Dermis microvascular lymphatic vessel endothelial cell (primary cell): Measurements from ENCODE around the gene GPSM1. TPM values are rescaled to one million over a fixed set of nuclear protein-coding genes. Genes with fewer than 3 reads are reported as not detected.

Experiments
- DNase-seq, 2 donors: peaks; one replicate each; pipeline versions ENCODE4 v3.0.0 to v3.0.0-alpha.2; 2010; ENCODE audit warnings: low read depth in 2 of 2
- total RNA-seq: library from RNA; depleted of rRNA; stranded (reverse); fragments of >200 nt; gene quantifications from 2 replicates; pipeline ENCODE4 v1.2.1, GENCODE V29; 2014

The GPSM1 gene
- total RNA-seq, 1 donor from 2014 or later = 16.2 TPM

GRCh38 chr9:136373300-136374182 is 46.2 kb downstream of the GPSM1 start, which contains the start of gene CARD9:
CARD9 (minus strand) TSS chr9:136373669; CDS start chr9:136372078, 1,591 bp downstream.
- DNase-seq = no peak

GRCh38 chr9:136374183-136374575 is 46.8 kb downstream of the GPSM1 start:
- no peak for DNase-seq

GRCh38 chr9:136375096-136375495 is 47.8 kb downstream of the GPSM1 start:
- no peak for DNase-seq

- no peak for DNase-seq
These were observed 49.1 kb downstream of the GPSM1 start for GRCh38 chr9:136376457-136376856.

GRCh38 chr9:136377341-136378169 is 50.2 kb downstream of the GPSM1 start:
- no peak for DNase-seq

GRCh38 chr9:136378170-136379002 is 51.0 kb downstream of the GPSM1 start:
- no peak for DNase-seq

GRCh38 chr9:136379003-136379287 is 51.6 kb downstream of the GPSM1 start:
- no peak for DNase-seq

GRCh38 chr9:136379401-136379800 is 52.1 kb downstream of the GPSM1 start:
- no peak for DNase-seq

GRCh38 chr9:136379891-136380290 is 52.6 kb downstream of the GPSM1 start:
- no peak for DNase-seq

GRCh38 chr9:136380381-136380780 is 53.0 kb downstream of the GPSM1 start:
- DNase-seq = no peak

- DNase-seq = no peak
These were observed 54.0 kb downstream of the GPSM1 start for GRCh38 chr9:136381311-136381710.

GRCh38 chr9:136381966-136382513 is 54.7 kb downstream of the GPSM1 start:
- no peak for DNase-seq

GRCh38 chr9:136383436-136383835 is 56.1 kb downstream of the GPSM1 start:
- DNase-seq = no peak

- DNase-seq = no peak
These were observed 57.7 kb downstream of the GPSM1 start for GRCh38 chr9:136385015-136385414.

- no peak for DNase-seq
These were observed 58.7 kb downstream of the GPSM1 start for GRCh38 chr9:136386018-136386417.

- DNase-seq = no peak
These were observed 59.9 kb downstream of the GPSM1 start for GRCh38 chr9:136387217-136387616.

GRCh38 chr9:136389396-136389795 is 62.1 kb downstream of the GPSM1 start:
- no peak for DNase-seq

GRCh38 chr9:136391737-136392537 is 64.6 kb downstream of the GPSM1 start:
- DNase-seq = no peak

GRCh38 chr9:136392538-136393449 is 65.5 kb downstream of the GPSM1 start:
- no peak for DNase-seq

GRCh38 chr9:136393531-136393930 is 66.2 kb downstream of the GPSM1 start:
- DNase-seq = no peak
